HG03378 (cell line): ENCODE data around the gene ATP8B3.

Experiments
- ATAC-seq: cut with Tn5 transposase; IDR thresholded peaks from one replicate; pipeline ENCODE4 v1.9.1; 2021; ENCODE audit warnings: mild to moderate bottlenecking, moderate library complexity; ENCODE audit not compliant: unreplicated experiment

The ATP8B3 gene

DNA sequence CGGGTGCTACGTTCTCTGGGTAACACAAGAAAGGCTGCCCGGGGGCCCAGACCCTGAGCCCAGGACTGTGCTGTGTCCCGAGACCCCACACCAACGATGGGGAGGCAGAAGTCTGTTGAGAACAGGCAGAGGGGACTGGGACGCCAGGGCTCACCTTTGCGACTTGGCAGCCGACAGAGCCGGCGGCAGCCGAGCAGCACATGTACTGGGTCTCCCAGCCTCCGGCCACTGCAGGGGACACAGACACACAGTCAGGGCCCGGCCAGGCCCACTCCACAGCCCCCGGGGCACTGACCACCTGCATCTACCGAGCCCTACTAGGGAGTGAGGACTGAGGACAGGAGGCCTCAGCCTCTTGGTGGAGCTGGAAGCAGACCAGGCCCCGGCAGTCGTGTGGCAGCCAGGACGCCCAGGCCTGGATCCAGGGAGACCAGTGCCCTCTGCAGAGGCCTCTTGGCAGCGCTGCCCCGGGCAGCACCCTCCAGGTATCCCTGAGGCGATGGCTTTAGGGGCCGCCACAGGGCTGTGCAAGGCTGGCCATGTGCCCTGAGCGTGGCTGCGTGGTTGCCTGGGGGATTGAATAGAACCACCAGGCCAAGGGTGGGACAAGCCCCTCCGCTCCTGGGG, 5.6 kb upstream of the ATP8B3 start:
- ATAC-seq = no peak

DNA sequence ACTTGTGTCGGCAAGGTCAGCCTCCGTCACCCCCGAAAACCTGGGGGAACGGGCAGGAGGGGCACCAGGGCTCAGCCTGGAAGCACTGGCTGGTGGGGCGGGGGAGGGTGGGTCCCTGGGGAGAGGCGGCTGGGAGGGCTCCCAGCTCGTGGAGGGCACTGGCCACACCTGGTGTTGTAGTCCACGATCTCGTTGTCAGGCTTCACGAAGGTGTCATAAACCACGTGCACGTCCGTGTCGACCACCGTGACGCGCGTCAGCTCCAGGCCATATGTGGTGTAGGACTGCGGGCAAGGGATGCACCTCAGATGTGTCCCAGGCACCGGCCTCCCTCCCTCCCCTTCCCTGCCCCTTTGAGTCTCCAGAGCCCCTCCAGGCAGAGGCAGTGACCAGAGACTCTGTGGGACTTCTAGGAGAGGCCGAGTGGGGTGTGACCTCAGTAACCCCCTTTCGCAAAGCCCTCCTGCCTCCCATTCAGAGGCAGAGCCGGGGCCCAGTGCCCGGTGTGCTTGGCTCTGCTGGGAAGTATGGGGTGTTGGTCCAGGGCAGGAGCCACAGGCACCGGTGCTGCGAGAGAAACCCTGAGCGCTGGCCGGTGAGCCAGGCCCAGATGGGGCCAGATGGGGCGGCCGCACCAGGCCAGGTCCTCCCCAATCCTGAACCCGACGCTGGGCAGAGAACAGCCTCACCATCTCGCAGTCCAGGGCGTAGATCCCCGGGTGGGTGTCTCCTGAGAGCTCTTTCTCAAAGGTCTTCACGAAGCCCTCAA, 4.6 kb upstream of the ATP8B3 start:
- ATAC-seq = no peak

GRCh38 chr19:1815605-1816529, 3.8 kb upstream of the ATP8B3 start:
- no peak for ATAC-seq

DNA sequence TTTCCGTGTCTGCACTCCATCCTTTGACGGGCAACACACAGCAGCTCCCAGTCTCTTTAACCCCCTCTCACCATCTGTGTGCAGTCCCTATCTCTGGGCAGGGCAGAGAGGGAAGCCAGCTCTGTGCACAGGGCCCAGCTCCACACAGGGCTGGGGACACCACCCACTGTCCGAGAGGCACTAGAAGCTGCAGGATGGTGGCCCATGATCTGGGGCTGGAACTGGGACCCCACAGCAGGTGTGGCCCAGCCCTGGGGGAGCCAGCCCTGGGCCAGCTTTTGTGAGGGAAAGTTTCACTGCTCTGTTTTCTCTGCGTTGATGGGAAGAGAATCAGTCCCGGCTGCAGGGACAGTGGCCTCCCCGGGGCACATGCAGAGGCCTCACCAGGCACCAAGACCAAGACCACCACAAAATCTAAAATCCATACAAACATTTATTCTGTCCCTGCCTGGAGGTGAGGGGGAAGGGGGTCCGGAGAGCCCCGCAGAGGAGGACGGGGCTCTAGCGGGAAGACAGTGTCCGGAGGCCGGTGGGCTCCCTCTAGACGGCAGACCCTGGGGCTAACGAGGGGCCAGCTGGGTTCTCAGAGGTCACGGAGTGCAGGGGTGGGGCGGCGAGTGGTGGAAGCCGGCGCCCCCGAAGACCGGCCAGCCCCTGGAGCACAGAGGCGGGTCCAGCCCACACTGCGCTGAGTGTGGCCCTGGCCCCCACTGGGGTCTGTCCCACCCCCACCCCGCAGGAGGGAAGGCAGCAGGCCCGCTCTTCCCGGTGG, 2.9 kb upstream of the ATP8B3 start:
- no peak for ATAC-seq

- ATAC-seq = no peak
Measured at GRCh38 chr19:1814391-1814790, 2.3 kb upstream of the ATP8B3 start.

- ATAC-seq = no peak
Measured at GRCh38 chr19:1813192-1814182, 1.4 kb upstream of the ATP8B3 start.

DNA sequence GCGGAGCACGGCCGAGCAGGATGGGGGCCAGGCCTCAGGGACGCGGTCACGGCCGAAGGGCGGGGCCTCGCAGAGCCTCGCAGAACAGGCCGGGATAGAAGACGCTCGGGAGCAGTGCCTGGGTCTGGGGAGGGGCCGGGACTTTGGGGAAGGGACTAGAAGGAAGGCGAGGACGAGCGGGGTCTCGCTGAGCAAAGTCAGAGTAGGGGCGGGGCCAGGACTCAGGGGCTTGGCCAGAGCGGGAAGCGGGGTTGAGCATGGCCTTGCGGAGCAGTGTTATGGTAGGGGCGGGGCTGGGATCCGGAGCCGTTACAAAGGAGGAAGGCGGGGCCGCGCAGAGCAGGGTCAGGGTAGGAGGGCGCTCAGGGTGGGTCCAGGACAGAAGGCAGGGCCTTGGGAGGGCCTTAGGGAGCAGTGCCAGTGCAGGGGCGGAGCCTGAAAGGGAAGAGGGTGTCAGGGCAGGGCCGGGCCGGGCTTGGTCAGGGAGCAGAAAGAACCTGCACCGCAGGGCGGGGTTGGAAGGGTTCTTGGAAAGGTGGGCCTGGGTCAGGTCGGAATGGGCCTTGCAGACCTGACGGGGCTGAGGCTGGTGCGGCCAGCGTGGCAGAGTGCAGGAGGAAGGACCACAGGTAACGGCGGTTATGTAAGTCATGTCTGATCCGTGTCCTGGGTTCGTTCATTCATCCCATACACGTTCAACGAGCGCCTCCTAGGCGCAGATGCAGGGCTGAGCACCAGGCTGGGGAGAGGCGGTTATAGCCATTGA, 533 bp upstream of the ATP8B3 start:
- ATAC-seq = peak; percentile 50

DNA sequence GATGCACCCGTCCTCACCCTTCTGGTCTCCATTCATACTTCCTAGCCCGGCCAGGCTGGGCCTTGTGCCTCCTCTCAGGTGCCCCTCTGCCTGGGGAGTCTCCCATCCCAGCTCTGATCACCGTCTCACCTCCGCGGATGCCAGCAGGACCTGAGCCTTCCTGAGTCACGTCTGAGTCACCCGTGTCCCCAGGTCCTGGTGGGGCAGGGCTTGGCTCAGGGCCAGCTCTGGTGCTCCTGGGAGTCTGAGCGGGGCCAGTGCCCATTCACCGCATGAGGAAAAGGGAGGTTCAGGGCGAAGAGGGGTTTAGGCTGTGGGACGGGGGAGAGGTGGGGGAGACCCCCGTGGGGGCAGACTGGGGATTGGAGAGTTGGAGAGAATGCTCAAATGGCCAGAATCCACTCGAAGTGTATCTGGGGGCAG, 593 bp downstream of the ATP8B3 start:
- ATAC-seq = no peak

- ATAC-seq = no peak
Measured at GRCh38 chr19:1810439-1811160, 1.5 kb downstream of the ATP8B3 start.

GRCh38 chr19:1809678-1810077, 2.4 kb downstream of the ATP8B3 start:
- no peak for ATAC-seq

DNA sequence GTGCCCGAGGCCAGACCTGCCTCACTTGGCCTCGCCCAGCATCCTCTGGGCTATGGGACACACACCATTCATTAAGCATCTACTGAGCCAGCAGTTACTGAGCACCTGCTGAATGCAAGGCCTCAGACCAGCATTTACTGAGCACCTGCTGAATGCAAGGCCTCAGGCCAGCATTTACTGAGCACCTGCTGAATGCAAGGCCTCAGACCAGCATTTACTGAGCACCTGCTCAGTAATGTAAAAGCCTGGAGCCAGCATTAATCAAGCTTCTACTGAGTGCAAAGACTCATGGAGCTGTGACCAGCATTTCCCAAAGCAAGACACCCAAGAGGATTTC, 3.7 kb downstream of the ATP8B3 start:
- no peak for ATAC-seq

GRCh38 chr19:1807695-1808394, 4.2 kb downstream of the ATP8B3 start:
- no peak for ATAC-seq

DNA sequence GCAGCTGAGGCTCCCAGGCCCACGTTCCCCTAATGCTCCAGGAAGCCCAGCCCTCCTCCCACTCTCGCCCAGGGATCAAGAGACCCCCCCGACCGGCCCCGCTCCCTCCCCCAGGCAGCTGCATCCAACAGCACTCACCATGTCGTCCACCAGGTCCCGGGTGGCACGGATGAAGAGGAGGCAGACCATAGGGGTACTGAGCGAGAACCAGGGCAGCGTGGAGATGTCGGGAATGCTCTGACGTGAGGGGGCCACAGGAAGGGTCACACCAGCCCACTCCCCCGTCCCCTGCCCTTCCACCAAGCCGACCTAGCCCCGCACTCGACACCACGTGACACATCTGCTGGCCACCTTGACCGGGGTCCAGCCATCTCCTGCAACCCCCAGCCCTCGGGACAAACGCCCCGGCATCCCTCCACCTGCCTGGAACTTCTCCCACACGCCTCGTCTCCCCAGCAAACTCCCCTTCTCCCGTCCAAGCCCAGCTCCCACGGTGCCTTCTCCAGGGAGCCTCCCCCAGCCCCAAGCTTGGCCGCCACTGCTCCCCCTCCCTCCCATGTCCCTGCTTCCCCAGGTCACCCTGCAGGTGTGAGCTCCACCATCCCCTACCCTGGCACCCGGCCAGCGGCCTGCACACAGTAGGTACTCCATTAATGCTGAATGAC, 4.9 kb downstream of the ATP8B3 start:
- no peak for ATAC-seq

- ATAC-seq = no peak
Measured at GRCh38 chr19:1806184-1807029, 5.7 kb downstream of the ATP8B3 start.

GRCh38 chr19:1805401-1806183, 6.5 kb downstream of the ATP8B3 start:
- ATAC-seq = no peak

DNA sequence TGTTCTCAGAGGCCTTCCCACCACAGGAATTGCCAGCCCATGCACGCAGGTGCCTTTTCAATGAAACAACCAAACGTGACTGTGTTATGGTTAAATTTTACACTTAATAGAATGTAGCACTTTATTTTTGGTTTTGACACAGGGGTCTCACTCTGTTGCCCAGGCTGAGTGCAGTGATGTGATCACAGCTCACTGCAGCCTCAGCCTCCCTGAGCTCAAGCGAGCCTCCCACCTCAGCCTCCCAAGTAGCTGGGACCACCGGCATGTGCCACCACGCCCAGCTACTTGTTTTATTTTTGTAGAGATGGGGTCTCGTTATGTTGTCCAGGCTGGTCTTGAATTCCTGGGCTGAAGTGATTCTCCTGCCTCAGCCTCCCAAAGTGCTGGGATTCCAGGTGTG, 7.2 kb downstream of the ATP8B3 start:
- no peak for ATAC-seq
